H1 (cell line): ENCODE measurements around the gene FXN. TPM values are rescaled to one million over a fixed set of nuclear protein-coding genes. Genes with fewer than 3 reads are reported as not detected.

Experiments
- CTCF ChIA-PET: fragments of 300-600 bp; sonication (Branson Sonifier 250); formaldehyde crosslinking; loops from one replicate; lab custom pipeline; 2021; ENCODE audit not compliant: partially characterized antibody; lab: Charles Lee
- POLR2A ChIA-PET: fragments of 300-600 bp; sonication (Branson Sonifier 250); formaldehyde crosslinking; loops from one replicate; lab custom pipeline; 2021; ENCODE audit warnings: inconsistent platforms; ENCODE audit not compliant: partially characterized antibody; lab: Charles Lee
- DNase-seq, 2 experiments: peaks; one replicate each; pipeline versions ENCODE4 v3.0.0 to v3.0.0-alpha.2; 2010 to 2022; ENCODE audit warnings: low spot score in 2 of 2, low read depth in 1 of 2, mixed read lengths in 1 of 2
- FAIRE-seq: peaks from 2 replicates; lab custom pipeline; 2011; peaks lifted over from hg19 to GRCh38; lab: Jason Lieb, UNC
- H2AFZ ChIP-seq: 2 replicates; pipeline ENCODE4 v1.8.1; 2012; ENCODE audit warnings: low read length, inconsistent platforms
- H2AK5ac ChIP-seq: 2 replicates; pipeline ENCODE4 v1.6.1; 2013; ENCODE audit warnings: low read depth, low read length
- H2BK120ac ChIP-seq: replicated peaks from 2 replicates; pipeline ENCODE3; 2013; ENCODE audit warnings: low read depth, low read length, inconsistent platforms
- H2BK12ac ChIP-seq: 2 replicates; pipeline ENCODE4 v1.6.1; 2013; ENCODE audit warnings: low read depth, low read length
- H2BK15ac ChIP-seq: 2 replicates; pipeline ENCODE4 v1.6.1; 2013; ENCODE audit warnings: low read length
- H2BK20ac ChIP-seq: 2 replicates; pipeline ENCODE4 v1.6.1; 2013; ENCODE audit warnings: low read length
- H2BK5ac ChIP-seq: 2 replicates; pipeline ENCODE4 v1.6.1; 2013; ENCODE audit warnings: low read depth, low read length
- H3K14ac ChIP-seq: 2 replicates; pipeline ENCODE4 v1.6.1; 2013; ENCODE audit warnings: inconsistent platforms; ENCODE audit not compliant: insufficient read length
- H3K18ac ChIP-seq: 2 replicates; pipeline ENCODE4 v1.6.1; 2013; ENCODE audit warnings: low read length; ENCODE audit errors: extremely low read depth
- H3K23ac ChIP-seq: 2 replicates; pipeline ENCODE4 v1.6.1; 2013; ENCODE audit warnings: inconsistent platforms; ENCODE audit not compliant: insufficient read length
- H3K23me2 ChIP-seq: 2 replicates; pipeline ENCODE4 v1.6.1; 2013; ENCODE audit warnings: low read depth, low read length
- H3K27ac ChIP-seq: 2 replicates; pipeline ENCODE4 v1.6.1; 2011; ENCODE audit warnings: low read depth, low read length, inconsistent platforms
- H3K27me3 ChIP-seq, 4 experiments: replicated peaks in 1 of 4; 1 replicate in 1 of 4; 2 replicates in 3 of 4; pipeline versions ENCODE4 v1.6.1 to v1.8.1; 2011 to 2013; ENCODE audit warnings: low read length in 3 of 4, mild to moderate bottlenecking in 3 of 4, inconsistent platforms in 2 of 4, mixed read lengths in 2 of 4, moderate library complexity in 1 of 4; ENCODE audit not compliant: control insufficient read depth in 3 of 4, insufficient read depth in 3 of 4; ENCODE audit errors: extremely low read depth in 1 of 4
- H3K36me3 ChIP-seq, 4 experiments: 2 replicates each; pipeline versions ENCODE4 v1.6.1 to v1.8.1; 2011 to 2013; ENCODE audit warnings: mild to moderate bottlenecking in 4 of 4, low read length in 3 of 4, moderate library complexity in 2 of 4, control low read depth in 1 of 4, inconsistent platforms in 1 of 4; ENCODE audit not compliant: insufficient read depth in 4 of 4, control insufficient read depth in 2 of 4
- H3K4ac ChIP-seq: replicated peaks from 2 replicates; pipeline ENCODE3; 2013; ENCODE audit warnings: low read length, low read depth, mixed read lengths, inconsistent platforms; ENCODE audit not compliant: insufficient read length
- H3K4me1 ChIP-seq, 4 experiments: replicated peaks in 1 of 4; 1 replicate in 1 of 4; 2 replicates in 3 of 4; pipeline versions ENCODE4 v1.6.1 to v1.8.1; 2011 to 2013; ENCODE audit warnings: low read length in 3 of 4, inconsistent platforms in 2 of 4, mixed read lengths in 1 of 4; ENCODE audit not compliant: insufficient read depth in 4 of 4, control insufficient read depth in 3 of 4
- H3K4me2 ChIP-seq, 2 experiments: 2 replicates each; pipeline versions ENCODE4 v1.6.1 to v1.8.1; 2011 to 2013; ENCODE audit warnings: low read depth in 2 of 2, low read length in 2 of 2, control low read depth in 1 of 2, inconsistent platforms in 1 of 2, mild to moderate bottlenecking in 1 of 2; ENCODE audit not compliant: insufficient read depth in 1 of 2
- H3K4me3 ChIP-seq, 4 experiments: fragments of 200-600, 300-600 bp in 1 of 4; sonication (generic), shearing (Covaris generic), sonication (Bioruptor Twin) in 1 of 4; 2 replicates each; pipeline versions ENCODE4 v1.5.1 to v1.8.1; 2011 to 2016; ENCODE audit warnings: low read length in 4 of 4, low read depth in 3 of 4, control low read depth in 2 of 4, inconsistent platforms in 2 of 4, mild to moderate bottlenecking in 2 of 4, mixed read lengths in 1 of 4, moderate library complexity in 1 of 4; ENCODE audit not compliant: insufficient read depth in 2 of 4; ENCODE audit errors: extremely low read depth in 1 of 4
- H3K56ac ChIP-seq: replicated peaks from 2 replicates; pipeline ENCODE3; 2013; ENCODE audit warnings: low read depth, mild to moderate bottlenecking, mixed read lengths, low read length, inconsistent platforms; ENCODE audit not compliant: insufficient read length
- H3K79me1 ChIP-seq: 2 replicates; pipeline ENCODE4 v1.6.1; 2013; ENCODE audit warnings: low read depth, low read length, control low read depth
- H3K79me2 ChIP-seq, 2 experiments: 2 replicates each; pipeline versions ENCODE4 v1.6.1 to v1.8.1; 2012 to 2013; ENCODE audit warnings: low read length in 2 of 2, mild to moderate bottlenecking in 2 of 2, inconsistent platforms in 1 of 2; ENCODE audit not compliant: insufficient read depth in 2 of 2, control insufficient read depth in 1 of 2
- H3K9ac ChIP-seq, 4 experiments: replicated peaks in 1 of 4; 1 replicate in 1 of 4; 2 replicates in 3 of 4; pipeline versions ENCODE4 v1.6.1 to v1.8.1; 2011 to 2013; ENCODE audit warnings: low read depth in 3 of 4, low read length in 3 of 4, control low read depth in 2 of 4, mild to moderate bottlenecking in 2 of 4, moderate library complexity in 2 of 4, inconsistent platforms in 1 of 4; ENCODE audit errors: extremely low read depth in 1 of 4
- H3K9me3 ChIP-seq, 2 experiments: 2 replicates each; pipeline versions ENCODE4 v1.6.1 to v1.8.1; 2012 to 2013; ENCODE audit warnings: mild to moderate bottlenecking in 2 of 2, moderate library complexity in 2 of 2, control low read depth in 1 of 2, inconsistent platforms in 1 of 2, low read depth in 1 of 2, low read length in 1 of 2, mixed read lengths in 1 of 2; ENCODE audit not compliant: insufficient read depth in 2 of 2
- H4K20me1 ChIP-seq, 2 experiments: replicated peaks in 1 of 2; 2 replicates each; pipeline versions ENCODE3 to v1.8.1; 2011 to 2013; ENCODE audit warnings: inconsistent platforms in 2 of 2, low read length in 2 of 2, mild to moderate bottlenecking in 1 of 2; ENCODE audit not compliant: insufficient read depth in 2 of 2, control insufficient read depth in 1 of 2
- H4K5ac ChIP-seq: 2 replicates; pipeline ENCODE4 v1.6.1; 2013; ENCODE audit warnings: low read length, low read depth, mixed read lengths, inconsistent platforms; ENCODE audit not compliant: insufficient read length
- H4K8ac ChIP-seq: 2 replicates; pipeline ENCODE4 v1.8.0; 2013; ENCODE audit warnings: mild to moderate bottlenecking, moderate library complexity, low read length, inconsistent platforms; ENCODE audit not compliant: insufficient read depth; ENCODE audit errors: extremely low read depth
- H4K91ac ChIP-seq: replicated peaks from 2 replicates; pipeline ENCODE3; 2013; ENCODE audit warnings: low read length, mixed read lengths, inconsistent platforms; ENCODE audit not compliant: insufficient read length
- ASH2L ChIP-seq: fragments of 200-600, 300-600 bp; sonication (generic); IDR thresholded peaks from one replicate; pipeline ENCODE4 v1.7.1; 2017; ENCODE audit warnings: low read length
- ATF2 ChIP-seq: IDR thresholded peaks from 2 replicates; pipeline ENCODE4 v1.6.1; 2012; ENCODE audit warnings: low read length, inconsistent platforms
- BACH1 ChIP-seq: IDR thresholded peaks from 2 replicates; pipeline ENCODE4 v1.6.1; 2012; ENCODE audit warnings: low read length, improper control_type of control experiment
- GTF2F1 ChIP-seq: IDR thresholded peaks from 2 replicates; pipeline ENCODE4 v1.6.1; 2012; ENCODE audit warnings: low read depth, low read length, improper control_type of control experiment, borderline replicate concordance
- MAFK ChIP-seq: IDR thresholded peaks from 2 replicates; pipeline ENCODE4 v1.6.1; 2012; ENCODE audit warnings: low read depth, mild to moderate bottlenecking, improper control_type of control experiment, low read length
- NANOG ChIP-seq: IDR thresholded peaks from 2 replicates; pipeline ENCODE4 v1.6.1; 2011; ENCODE audit warnings: low read length, low read depth, mild to moderate bottlenecking, inconsistent platforms; ENCODE audit not compliant: insufficient read depth, poor library complexity, severe bottlenecking
- POLR2AphosphoS5 ChIP-seq: IDR thresholded peaks from 2 replicates; pipeline ENCODE4 v1.6.1; 2011; ENCODE audit warnings: low read depth, low read length
- RFX5 ChIP-seq: IDR thresholded peaks from 2 replicates; pipeline ENCODE4 v1.6.1; 2011; ENCODE audit warnings: low read depth, low read length, improper control_type of control experiment, borderline replicate concordance
- RNF2 ChIP-seq: fragments of 200-900, 300-1000 bp; sonication (generic); IDR thresholded peaks from 2 replicates; pipeline ENCODE4 v1.7.1; 2016; ENCODE audit warnings: borderline replicate concordance, low read depth, mild to moderate bottlenecking, antibody characterized with exemption, low read length; ENCODE audit not compliant: poor library complexity, severe bottlenecking; ENCODE audit errors: missing control alignments
- SP1 ChIP-seq: IDR thresholded peaks from 2 replicates; pipeline ENCODE4 v1.6.1; 2011; ENCODE audit warnings: low read depth, low read length
- SP4 ChIP-seq: IDR thresholded peaks from 2 replicates; pipeline ENCODE4 v1.6.1; 2012; ENCODE audit warnings: low read length, inconsistent platforms
- SUZ12 ChIP-seq: fragments of 200-600 bp; sonication (generic); IDR thresholded peaks from 2 replicates; pipeline ENCODE4 v1.6.1; 2012; ENCODE audit warnings: mild to moderate bottlenecking, inconsistent platforms, low read length, moderate library complexity, mixed read lengths
- TBP ChIP-seq: IDR thresholded peaks from 2 replicates; pipeline ENCODE4 v1.6.1; 2011; ENCODE audit warnings: low read depth, low read length, improper control_type of control experiment
- WGBS, 2 experiments: shearing (Covaris generic) in 1 of 2; methylation state at CpG; one replicate each; pipeline versions ENCODE4 v1.1.6 to v1.1.7; 2013 to 2015; ENCODE audit warnings: low lambda C conversion rate in 2 of 2, mixed read lengths in 2 of 2, inconsistent platforms in 1 of 2, low coverage in 1 of 2, missing lambda C conversion rate in 1 of 2; ENCODE audit not compliant: insufficient replicate concordance in 2 of 2, insufficient coverage in 1 of 2, insufficient read length in 1 of 2; ENCODE audit errors: extremely low coverage in 1 of 2, missing lambda C conversion rate in 1 of 2; 5-methylcytosine and 5-hydroxymethylcytosine counted together
- polyA plus RNA-seq, 7 experiments: library from polyadenylated mRNA; depleted of rRNA in 3 of 7; stranded (reverse) in 5 of 7; unstranded in 2 of 7; fragments of >200 nt in 5 of 7; fragments of 200-250 nt in 2 of 7; gene quantifications; 1 replicate in 5 of 7; 2 replicates in 1 of 7; 4 replicates in 1 of 7; pipeline versions ENCODE4 v1.2.1 to v1.2.3, GENCODE V29; 2011 to 2013; ENCODE audit warnings: missing spikeins in 2 of 7, mixed read lengths in 2 of 7
- total RNA-seq: library from RNA; stranded (reverse); fragmentation: NEBNext Ultra II Directional; extraction: Animal tissue kit (Norgen Biotek cat#: 25700); gene quantifications from 2 replicates; pipeline ENCODE4 v1.2.1, GENCODE V29; 2021

Gene FXN
- total and polyA plus RNA-seq, 2 of the 8 experiments (the other 6 are each of a cell fraction or from before 2014, with no cell fraction given) = 34.2 to 37.5 TPM

DNA sequence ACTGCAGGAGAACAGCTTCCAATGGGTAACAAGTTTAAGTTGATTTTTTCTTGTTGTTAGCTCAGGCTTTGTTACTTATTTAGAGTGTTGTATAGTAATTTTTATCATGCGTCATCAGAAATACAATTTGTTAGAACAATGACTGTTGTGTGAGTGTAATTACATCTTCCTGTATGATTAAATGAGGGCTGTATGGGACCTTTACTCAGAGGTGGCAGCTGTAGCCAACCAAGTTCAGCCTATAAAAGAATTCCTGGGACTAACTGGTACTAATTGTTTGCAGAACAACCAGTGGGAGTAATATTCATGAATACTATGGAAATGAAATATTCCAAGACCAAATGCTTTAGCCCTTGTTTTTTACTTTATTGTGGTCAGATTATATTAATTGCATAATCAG, 107.7 kb downstream of the FXN start:
- H3K23me2 ChIP-seq = no peaks in the 10 kb centered on the region
- H3K9me3 ChIP-seq = no peaks in the 10 kb centered on the region
- no peak overlapping the region for H4K91ac ChIP-seq
- peaks cover 10% of the 10 kb centered on the region for H3K79me1 ChIP-seq
- H4K5ac ChIP-seq = no peak overlapping the region
- H3K4me2 ChIP-seq = no peak overlapping the region
- no peak overlapping the region for H3K4me3 ChIP-seq
- H3K4me1 ChIP-seq = no peaks in the 10 kb centered on the region
- H3K27me3 ChIP-seq = no peaks in the 10 kb centered on the region
- peaks cover 0 to 4% (median 0%) of the 10 kb centered on the region in 4 experiments; a peak in 1 of 8 replicates for H3K36me3 ChIP-seq
- H3K18ac ChIP-seq = no peak overlapping the region
- no peak overlapping the region for H2BK5ac ChIP-seq
- H4K8ac ChIP-seq = no peak overlapping the region
- no peak overlapping the region for H3K4ac ChIP-seq
- peaks cover 0 to 86% of the 10 kb centered on the region in 2 experiments; a peak in 3 of 4 replicates for H3K79me2 ChIP-seq
- ChIA-PET CTCF (interaction anchor here (1.0 to 1.5 kb wide), 4 partner anchors 9 to 89 kb away, joined by 3 to 4 read pairs (median 3); no protein-coding TSS in a partner anchor), POLR2A (interaction anchor here (0.6 to 1.3 kb wide), 3 partner anchors 21 to 390 kb away, joined by 3 to 4 read pairs (median 3); no protein-coding TSS in a partner anchor)
- no peak overlapping the region for H2AK5ac ChIP-seq
- no peak overlapping the region for H3K9ac ChIP-seq
- no peak overlapping the region for H3K14ac ChIP-seq
- no peak for DNase-seq
- no peak overlapping the region for H2BK15ac ChIP-seq
- no peak for FAIRE-seq
- H4K20me1 ChIP-seq = peaks cover 0 to 4% of the 10 kb centered on the region in 2 experiments
- H2BK120ac ChIP-seq = no peak overlapping the region
- no peak overlapping the region for H3K27ac ChIP-seq
- WGBS, 2 experiments = 91% methylated on average over 1 of the region's 1 CpG; no CpG with 5 or more reads in 1 of the 2 experiments
- H2AFZ ChIP-seq = no peak overlapping the region
- H2BK20ac ChIP-seq = no peak overlapping the region
- H3K23ac ChIP-seq = no peak overlapping the region
- no peak overlapping the region for H2BK12ac ChIP-seq
- no peak overlapping the region for H3K56ac ChIP-seq
- no peak for TF ChIP-seq RFX5
- no peak for TF ChIP-seq RNF2
- TF ChIP-seq SP1 = no peak
- TF ChIP-seq SUZ12 = no peak
- TF ChIP-seq SP4 = no peak
- no peak for TF ChIP-seq TBP
- TF ChIP-seq NANOG = no peak
- TF ChIP-seq ASH2L = no peak
- no peak for TF ChIP-seq GTF2F1
- TF ChIP-seq BACH1 = no peak
- TF ChIP-seq POLR2AphosphoS5 = no peak
- no peak for TF ChIP-seq ATF2
- TF ChIP-seq MAFK = no peak
